Stimulated activated CD4-positive, alpha-beta T cell treated with anti-CD3 and anti-CD28 coated beads, Interleukin-15, amount 100 ng/mL, for 1 hour (primary cell): ENCODE measurements around the gene POFUT1.
"Not testable (repeated sequence)": the region's sequence is repeated elsewhere in the genome, so short reads cannot be mapped to it uniquely, and the experiment has no call there.

Experiments
- DNase-seq, 2 donors: peaks; one replicate each; pipeline ENCODE4 v3.0.0-alpha.2; 2020; ENCODE audit warnings: low read depth in 1 of 2, low spot score in 1 of 2

The POFUT1 gene

DNA sequence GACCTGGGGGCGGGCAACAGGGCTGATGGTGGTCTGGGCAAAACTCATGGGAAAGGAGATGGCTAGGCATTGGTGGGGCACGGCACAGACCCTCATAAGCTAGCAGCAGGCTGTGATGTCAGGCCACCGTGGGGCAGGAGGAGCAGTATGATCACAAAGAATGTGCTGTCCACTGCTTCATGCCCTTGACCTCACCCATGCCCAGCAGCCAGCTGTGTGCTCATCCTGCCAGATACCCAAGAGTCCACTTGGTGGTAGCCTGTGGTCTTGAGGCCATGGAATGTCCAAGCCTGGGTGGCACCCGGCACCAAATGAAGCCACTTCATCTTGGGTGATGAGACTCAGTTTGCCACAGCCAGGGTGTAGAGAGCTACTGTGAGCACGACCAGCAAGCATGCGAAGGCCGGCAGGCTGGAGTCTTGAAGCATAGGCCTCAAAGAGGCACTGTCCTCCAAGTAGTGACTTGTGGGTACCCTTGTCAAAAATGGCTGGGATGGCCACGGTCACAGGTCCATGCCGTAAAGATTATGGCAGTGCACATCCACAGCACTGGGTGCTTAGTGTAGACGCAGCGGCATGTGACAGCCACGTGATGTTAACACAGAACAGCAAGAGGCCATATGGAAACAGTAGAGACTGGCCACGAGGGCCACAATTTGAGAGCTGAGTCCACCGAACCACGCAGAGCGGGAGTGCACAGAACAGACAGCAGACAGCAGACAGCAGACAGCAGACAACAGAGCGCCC, 19.1 kb upstream of the POFUT1 start:
- DNase-seq: no peak

DNA sequence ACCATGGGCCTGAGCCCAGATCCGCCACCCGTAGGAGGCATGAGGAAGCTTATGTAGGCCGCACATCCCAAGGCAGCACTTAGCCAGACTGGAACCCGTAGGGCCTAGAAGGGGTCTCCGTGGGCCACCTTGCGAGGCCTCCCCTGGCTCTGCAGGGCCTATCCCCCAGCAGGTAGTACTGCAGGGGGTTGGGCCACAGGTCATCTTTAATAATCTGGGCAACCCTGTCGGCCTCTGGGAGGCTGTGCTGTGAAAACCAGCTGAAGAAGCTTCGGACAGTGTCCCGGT, 18.6 kb upstream of the POFUT1 start:
- no peak for DNase-seq

DNA sequence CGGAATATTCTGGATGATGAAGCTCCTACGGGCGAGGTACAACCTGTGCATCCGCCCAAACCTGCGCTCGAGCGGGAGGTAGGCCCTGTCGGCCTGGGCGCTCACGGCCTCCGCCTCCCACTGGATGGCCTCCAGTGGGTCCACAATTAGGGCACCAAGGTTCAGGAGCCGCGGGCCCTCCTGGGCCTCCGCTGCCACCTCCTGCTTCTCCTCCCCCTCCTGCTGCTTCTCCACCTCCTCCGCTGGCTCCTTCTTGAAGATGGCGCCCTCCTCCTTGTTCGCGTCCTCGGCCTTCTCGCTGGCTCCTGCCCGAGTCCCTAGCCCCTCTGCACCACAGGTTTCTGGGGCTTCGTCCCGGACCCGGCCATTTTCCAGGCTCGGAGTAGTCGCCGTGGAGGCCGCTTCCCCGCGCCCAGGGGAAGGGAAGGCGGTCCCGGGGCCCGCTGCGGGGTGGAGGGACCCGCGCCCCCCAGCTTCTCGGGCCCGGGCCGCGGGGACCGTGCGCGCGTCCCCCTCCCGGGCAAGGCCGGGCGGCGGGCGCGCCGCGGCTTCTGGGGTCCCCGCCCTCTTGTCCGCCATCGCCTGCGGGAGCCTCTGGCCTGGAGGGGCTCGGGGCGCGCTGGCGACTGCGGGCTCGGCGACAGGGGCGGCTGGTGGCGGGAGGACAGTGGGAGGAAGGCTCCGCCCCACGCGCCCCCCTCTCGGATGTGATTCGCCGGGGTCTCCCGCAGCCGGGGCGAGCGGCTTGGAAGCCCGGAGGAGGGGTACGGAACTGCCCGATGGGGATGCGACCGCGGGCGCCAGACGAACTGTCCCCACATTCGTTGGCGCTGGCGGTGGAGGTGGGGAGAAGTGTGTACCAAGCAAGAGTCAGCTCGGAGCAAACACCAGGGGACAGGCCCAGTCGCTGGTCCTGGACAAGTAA, 17.7 kb upstream of the POFUT1 start:
- no peak for DNase-seq

DNA sequence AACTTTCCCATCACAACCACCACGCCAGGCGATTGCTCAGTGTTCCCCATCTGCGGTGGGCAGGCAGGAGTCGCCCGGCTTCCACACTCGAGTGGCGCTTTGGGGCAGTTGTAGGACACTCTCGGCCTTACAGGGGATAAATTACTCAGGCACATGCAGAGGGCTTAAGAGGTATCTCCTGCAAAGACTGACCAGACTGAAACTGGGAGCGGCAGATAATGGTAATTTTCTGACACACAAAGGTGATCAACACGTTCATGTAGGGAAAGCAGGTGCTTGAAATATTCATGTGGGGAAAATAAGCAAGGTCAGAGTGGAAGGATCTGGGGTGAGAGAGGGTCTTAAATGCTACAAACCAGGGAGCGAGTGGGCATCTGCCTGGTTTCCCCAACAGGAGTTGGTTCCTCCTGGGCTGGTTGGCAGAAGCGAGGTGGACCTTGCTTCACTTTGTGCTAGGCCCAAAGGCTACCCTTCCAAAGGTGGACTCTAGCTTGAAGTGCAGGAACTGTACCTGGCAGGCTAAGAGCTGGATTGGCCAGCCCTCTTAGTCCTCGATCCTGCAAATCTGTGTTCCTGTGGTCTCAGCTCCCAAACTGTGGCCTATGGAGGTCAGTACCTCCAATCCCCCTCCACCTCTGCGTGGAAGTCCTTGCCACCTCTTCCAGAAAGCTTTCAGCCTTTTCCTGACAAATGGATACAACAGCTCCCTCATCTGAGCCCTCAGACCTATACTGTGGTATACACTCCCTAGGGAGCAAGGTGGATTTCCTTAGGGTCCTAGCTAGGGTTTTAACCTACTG, 16.9 kb upstream of the POFUT1 start:
- DNase-seq: no peak

DNA sequence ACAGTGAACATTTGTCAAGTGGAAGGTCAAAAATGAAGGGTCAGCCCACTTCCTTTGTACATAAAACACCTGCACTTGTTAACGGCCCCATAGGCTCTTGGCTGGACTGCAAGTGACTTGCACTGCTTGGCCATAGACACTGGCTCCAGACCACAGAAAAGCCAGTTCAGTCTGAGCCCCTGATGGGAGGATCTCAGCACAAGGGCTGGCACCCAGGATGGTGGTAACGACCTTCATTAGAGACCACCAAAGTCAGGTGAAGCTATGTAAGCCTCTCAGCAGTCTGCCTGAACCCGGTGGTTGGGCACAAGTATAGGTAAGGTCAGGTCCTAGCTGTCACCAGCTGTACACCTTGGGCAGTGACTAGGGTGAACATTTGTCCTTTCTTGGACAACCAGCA, 16.3 kb upstream of the POFUT1 start:
- DNase-seq: no peak

DNA sequence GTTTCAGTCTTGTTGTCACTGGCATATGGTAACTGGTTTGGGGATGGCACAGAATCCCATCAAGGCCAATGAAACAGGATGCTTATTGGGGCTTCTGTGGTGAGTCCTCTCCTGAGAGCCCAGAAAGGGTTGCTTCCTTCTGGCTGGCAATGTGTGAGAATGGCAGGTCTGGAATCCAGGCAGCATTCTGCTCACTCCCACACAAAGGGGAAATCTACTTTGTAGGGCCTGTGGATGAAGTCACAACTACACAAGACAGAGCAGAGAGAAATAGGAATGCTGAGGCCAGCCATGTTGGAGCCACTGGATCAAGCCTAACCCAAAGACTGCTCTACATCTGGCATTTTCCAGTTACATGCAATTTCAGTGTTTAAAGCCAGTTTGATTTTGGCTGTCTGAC, 15.8 kb upstream of the POFUT1 start:
- DNase-seq: no peak

DNA sequence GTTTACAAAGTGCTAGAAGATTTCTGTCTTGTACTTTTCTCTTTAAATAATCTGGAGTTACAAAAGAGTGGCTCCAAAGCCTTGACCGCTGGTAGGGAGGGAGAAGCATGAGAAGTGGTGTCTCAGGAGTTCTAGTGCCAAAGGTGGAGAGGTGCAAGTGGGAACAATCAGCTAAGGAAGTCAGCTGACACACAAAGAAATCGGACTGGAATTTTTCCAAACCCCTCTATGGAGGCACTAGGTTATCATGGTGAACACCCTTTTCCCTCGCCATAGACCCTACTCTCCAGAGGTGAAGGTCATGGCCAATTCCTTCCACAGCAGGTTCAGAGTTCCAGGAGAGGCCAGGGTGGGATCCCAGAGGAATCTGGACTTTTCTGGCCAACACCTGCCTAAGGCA, 15.0 kb upstream of the POFUT1 start:
- no peak for DNase-seq

DNA sequence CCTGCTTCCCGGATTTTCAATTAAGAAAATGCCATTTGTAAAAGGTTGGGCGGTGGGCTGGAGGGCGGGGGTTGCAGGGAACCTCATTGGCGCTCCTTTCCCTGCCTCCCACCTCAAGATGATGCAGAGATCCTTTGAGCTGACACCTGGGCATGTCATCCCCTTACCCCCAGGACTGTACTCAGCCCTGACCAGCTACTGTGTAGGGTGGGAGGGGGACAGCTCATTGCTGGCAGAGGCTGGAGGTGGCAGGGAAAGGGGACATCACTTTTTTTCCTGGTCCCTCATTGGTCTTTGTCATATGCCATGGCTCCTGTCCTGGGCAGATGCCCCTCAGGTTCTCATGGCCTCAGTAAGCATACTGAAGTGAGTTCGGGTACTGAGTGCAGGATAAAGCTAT, 14.3 kb upstream of the POFUT1 start:
- not testable (repeated sequence) for DNase-seq

DNA sequence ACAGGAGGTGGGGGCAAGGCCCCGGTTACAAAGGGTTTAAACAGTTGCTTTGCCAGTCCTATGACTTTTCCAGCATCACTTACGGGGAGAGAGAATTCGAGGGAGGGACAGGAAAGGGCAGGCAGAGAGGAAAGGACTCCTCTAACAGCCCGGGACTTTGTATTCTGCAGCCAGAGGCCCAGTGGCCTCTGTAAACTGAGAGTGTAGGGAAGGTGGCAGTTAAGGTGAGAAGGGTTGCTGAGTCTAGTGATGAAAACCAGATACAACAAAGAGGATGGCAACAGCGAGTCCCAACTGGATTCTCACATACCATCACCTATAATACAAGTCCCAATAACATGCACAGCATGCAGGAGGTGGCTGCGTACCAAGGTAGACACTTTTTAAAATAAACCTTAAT, 13.7 kb upstream of the POFUT1 start:
- no peak for DNase-seq

DNA sequence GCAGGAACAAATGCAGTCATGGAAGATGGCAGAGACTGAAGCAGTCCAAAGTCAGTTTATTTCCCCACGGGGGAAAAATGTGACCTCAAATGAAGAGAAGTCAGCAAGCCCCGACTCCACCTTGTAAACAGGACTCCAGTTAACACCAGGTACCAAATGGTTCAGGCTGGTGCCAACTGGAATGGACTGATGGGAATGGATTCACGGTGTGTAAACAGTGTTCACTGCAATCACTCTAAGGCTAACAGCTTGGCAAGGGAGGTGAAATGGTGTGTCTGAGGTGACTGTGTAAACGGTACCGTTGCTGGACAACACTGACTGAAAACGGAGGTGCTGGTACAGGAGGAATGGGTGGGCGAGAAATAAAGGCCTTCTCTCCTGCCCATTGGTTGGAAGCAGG, 12.1 kb upstream of the POFUT1 start:
- no peak for DNase-seq

DNA sequence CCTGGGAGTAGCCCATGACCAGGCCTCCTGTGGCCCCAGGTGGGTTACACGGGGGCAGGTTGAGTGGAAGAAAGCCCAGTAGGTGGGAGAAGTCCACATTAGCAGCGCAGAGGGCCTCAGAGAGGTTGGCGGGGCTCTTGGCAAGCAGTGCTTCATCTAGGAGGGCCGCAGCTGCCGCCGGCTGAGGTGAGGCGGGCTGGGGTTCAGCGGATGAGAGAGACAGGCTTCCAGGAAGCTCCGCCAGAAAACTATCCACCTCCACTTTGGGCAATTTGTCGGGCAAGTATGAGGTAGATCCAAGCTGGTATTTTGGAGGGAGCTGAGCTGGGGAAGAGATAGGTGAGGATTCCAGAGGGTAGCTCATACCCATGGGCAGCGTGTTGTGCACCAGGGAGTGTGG, 11.1 kb upstream of the POFUT1 start:
- DNase-seq: not testable (repeated sequence)

DNA sequence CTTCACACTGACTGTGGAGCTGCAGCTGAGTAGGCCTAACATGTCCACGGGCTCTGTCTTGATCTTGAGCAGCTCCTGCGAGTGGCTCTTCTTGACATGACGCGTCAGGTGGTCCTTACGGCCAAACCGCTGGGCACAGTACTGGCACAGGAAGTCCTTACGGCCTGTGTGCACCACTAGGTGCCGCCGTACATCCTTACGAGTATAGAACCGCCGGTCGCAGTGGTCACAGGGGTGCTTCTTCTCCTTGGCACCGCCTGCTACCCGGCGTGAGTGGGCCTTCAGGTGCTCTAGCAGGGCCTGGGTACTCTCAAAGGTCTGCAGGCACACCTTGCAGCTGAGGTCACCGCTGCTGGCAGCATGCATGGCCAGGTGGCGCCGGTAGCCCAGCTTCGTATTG, 10.5 kb upstream of the POFUT1 start:
- DNase-seq: not testable (repeated sequence)

DNA sequence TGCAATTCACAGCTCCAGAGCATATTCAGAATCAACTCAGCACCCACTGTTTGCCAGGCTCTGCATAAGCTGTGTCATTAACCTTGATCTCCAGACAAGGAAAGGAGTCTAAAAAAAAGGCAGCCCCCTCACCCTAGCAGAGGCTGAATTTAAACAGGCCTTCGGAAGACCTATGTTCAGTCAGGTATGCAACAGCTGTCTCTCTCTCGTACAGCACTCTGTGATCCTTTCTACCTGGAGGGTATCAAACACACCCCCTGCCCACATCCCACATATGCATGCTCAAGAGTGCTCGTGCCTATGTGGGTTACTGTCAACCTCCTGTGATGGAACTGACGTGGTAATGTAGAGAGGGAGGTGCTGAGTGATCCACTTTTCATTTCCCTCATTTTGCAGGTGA, 8.7 kb upstream of the POFUT1 start:
- no peak for DNase-seq

DNA sequence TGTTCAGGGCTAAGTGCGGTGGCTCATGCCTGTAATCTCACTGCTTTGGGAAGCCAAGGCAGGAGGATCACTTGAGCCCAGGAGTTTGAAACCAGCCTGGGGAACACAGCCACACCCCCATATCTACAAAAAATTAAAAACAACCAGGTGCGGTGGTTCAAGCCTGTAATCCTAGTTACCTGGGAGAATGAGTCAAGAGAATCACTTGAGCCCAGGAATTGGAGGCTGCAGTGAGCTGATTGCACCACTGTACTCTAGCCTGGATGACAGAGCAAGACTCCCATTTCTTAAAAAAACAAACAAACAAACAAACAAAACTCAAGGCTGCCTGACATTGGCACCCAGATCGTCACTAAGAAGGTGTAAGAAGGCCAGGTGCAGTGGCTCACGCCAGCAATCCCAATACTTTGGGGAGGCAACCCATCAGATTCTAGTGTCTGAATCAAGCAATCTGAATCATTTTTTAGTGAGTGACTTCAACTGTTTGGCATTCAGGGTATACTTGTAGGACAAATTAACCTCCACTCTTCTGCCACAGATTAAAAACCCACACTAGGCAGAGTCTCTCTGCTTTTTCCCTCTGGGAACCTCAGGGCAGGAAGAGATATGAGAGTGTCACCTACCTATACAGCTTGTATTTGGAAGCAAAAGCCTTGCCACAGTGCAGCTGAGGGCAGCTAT, 6.2 kb upstream of the POFUT1 start:
- DNase-seq: no peak

DNA sequence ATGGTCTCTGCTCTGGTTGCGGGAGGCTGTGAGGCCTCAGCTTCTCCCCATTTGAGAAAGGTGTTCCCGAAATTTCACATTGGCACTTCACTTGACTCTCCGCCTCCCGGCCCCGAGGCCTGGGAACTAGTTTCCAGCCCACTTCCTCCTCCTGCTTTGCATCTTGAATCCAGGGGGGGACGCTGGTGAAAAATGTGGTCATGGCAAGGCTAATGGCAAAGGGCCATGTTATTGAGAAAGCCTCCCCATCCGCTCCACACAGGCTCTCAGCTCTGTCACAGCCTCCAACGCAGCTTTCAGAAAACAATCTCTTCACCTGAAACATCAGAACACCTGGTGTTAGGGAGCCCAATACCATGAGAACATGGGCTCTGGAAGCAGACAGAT, 5.7 kb upstream of the POFUT1 start:
- DNase-seq: no peak

DNA sequence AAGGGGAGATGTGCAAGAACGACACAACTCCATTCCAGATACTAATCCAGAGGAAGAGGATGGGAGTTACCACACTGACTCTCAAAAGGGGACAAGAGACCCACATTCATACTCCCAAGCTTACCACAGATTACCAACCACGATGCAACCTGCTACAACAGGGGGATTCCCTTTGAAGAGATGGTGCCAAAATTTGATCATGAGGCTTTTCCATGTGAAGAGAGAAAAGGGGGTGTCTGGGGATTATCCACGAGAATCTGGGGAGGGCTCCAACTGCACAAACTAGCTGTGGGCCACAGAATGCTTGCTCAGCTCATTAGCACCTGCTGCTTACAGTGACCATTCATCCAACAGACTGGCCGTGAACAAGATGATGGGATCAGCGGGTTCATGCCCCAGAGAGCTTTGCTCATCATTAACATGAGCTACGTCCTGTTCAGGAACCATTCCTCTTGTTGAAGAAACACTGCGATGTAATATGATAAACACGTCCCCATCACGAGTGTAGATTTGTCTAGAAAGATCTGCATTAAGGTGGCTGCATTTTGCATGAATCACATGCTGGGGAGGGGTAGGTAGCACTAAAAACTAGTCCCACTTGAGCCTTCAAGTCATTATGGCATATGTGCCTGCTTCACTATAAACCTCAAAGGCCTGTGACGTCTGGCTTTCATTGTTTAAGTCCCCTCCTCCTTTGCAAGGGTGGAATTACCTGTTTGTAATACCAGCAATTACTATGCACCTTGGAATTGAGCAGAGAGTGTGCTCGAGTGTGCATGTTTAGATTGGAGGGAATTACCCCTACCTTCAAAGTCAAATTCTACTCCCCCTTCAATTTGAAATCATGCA, 4.1 kb upstream of the POFUT1 start:
- DNase-seq: no peak

DNA sequence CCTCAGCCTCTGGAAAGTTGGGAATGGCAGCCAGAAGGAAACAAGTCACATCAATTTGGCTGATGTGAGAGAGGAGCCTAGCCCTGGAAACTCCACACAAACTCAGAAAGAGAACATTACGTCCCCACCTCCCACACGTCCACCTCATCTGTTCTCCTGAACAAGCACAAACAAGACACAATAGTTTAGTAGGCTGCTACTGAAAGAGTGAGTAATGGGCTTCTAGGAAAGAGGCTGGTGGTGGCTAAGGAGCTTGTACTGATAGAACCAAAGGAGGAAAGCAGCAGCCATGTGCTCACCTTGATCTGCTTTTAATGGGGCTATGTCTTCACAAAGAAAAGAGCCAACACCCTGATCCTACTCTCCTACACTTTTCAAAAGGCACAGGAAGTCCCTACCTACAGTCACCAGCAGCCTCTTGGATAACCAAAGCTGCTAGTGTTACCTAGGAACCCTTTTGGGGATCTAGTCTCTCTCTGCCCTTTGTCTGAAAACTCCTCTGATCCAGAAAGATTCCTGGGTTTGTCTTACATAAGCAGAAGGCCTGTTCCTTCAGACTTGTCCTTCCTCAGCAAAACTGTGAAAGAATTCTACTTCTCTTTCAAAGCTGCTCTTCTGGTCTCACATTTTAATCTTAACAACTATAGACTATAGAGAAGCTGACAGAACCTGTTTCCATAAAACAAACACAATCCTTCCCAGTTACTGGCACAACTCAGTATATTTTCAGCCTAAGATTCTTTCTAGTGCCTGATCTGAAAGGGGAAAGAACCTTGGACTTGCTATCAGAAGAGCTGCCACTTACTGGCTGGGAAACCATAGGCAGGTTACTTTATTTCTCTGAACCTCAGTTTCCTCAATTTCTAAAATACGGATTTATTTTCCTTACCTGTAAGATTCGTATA, 3.2 kb upstream of the POFUT1 start:
- peak in 1 of 2 donors; percentile 42 for DNase-seq

DNA sequence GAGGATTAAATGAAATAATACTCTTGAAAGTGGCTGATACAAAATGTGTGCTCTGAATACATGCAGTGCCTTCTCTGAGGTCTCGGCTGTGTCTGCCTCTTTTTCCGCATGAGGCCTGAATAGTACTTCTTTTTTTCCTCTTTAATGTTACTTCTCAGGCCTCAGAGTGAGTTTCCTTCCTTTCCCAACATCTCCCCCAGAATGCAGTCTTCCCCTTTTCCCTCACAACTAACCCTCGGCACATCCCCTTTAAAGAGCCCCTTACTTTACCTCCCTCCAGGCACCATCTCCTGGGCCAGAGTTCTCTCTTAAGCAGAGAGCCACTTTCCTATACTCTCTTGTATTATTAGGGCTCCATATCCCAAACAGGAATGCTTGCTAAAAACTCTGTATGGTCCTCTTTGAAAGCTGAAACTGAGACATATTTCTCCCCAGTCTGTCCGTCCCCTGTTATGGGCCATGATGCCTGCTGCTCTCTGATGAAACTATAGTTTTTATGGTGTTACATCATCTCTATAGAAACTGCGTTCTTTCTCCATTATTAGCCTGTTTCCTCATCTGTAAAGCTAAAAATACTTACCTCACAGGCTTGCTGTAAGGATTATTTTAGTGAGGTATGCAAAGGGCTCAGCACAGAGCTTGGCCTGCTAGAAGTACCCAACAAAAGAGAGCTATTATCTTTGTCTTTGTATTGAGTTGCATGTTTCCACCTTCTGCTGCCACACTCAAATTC, 2.4 kb upstream of the POFUT1 start:
- no peak for DNase-seq
